ENCODE results near the gene FBXW2.

Gene FBXW2

GRCh38 chr9:120710110-120710981 lies 82.9 kb downstream of the FBXW2 start:
- TF ChIP-seq CTCF (IDR thresholded peaks at IDR 0.05; ENCODE audit: low read depth, low read length, missing control alignments), result no peak
- no peak for DNase-seq (ENCODE audit: extremely low read depth, low read depth)
- no peak overlapping the region for H3K4me3 ChIP-seq (replicated peaks; ENCODE audit: low read depth, low read length)

- peak; percentile 56 for DNase-seq (ENCODE audit: extremely low read depth, low read depth)
- TF ChIP-seq CTCF (IDR thresholded peaks at IDR 0.05; ENCODE audit: low read depth, low read length, missing control alignments), result no peak
Observed at GRCh38 chr9:120708526-120709224, 84.5 kb downstream of the FBXW2 start.

GRCh38 chr9:120707170-120707569 lies 86.0 kb downstream of the FBXW2 start:
- no peak for TF ChIP-seq CTCF (IDR thresholded peaks at IDR 0.05; ENCODE audit: low read depth, low read length, missing control alignments)
- H3K4me3 ChIP-seq (replicated peaks; ENCODE audit: low read depth, low read length), result no peak overlapping the region
- DNase-seq (ENCODE audit: extremely low read depth, low read depth), result no peak

More at GRCh38 chr9:120708526-120709224, 84.5 kb downstream of the FBXW2 start:
- H3K4me3 ChIP-seq (replicated peaks; ENCODE audit: low read depth, low read length), result no peak overlapping the region
